Stomach (tissue), 9 donors: ENCODE data around the gene SERTM1. TPM values are rescaled to one million over a fixed set of nuclear protein-coding genes. Genes with fewer than 3 reads are reported as not detected.
A peak's percentile ranks its signal among the peaks of the same experiment; 100 is the strongest.

Source experiments
- DNase-seq, 2 donors: peaks; one replicate each; pipeline versions ENCODE4 v3.0.0 to v3.0.0-alpha.2; 2013 to 2019
- H3K27ac ChIP-seq, 5 donors: fragments of 200-600 bp in 4 of 5; sonication (generic) in 4 of 5; one replicate each; pipeline ENCODE4 v1.5.1; 2013 to 2019; ENCODE audit warnings: mild to moderate bottlenecking in 1 of 5, moderate library complexity in 1 of 5
- H3K27me3 ChIP-seq, 3 donors: fragments of 200-600 bp; sonication (generic); one replicate each; pipeline ENCODE4 v1.5.1; 2017 to 2019; ENCODE audit warnings: mixed run types in 1 of 3
- H3K36me3 ChIP-seq, 4 donors: fragments of 200-600 bp; sonication (generic); 1 replicate in 3 of 4; 2 replicates in 1 of 4; pipeline ENCODE4 v1.5.1; 2016 to 2019
- H3K4me1 ChIP-seq, 4 donors: fragments of 200-600 bp; sonication (generic); one replicate each; pipeline ENCODE4 v1.5.1; 2016 to 2019
- H3K4me3 ChIP-seq, 4 donors: fragments of 200-600 bp; sonication (generic) in 3 of 4; one replicate each; pipeline ENCODE4 v1.5.1; 2016 to 2019; ENCODE audit warnings: mild to moderate bottlenecking in 1 of 4
- H3K9me3 ChIP-seq, 4 donors: fragments of 200-600 bp; sonication (generic); one replicate each; pipeline ENCODE4 v1.5.1; 2016 to 2019
- CTCF ChIP-seq, 7 experiments: fragments of 450-650 bp in 4 of 7; fragments of 200-600 bp in 3 of 7; sonication (generic) in 3 of 7; IDR thresholded peaks; one replicate each; pipeline ENCODE4 v1.5.1; 2016 to 2019; ENCODE audit warnings: antibody characterized with exemption in 7 of 7, control low read depth in 2 of 7, mild to moderate bottlenecking in 1 of 7
- EP300 ChIP-seq: sonication (generic); formaldehyde crosslinking; IDR thresholded peaks from one replicate; pipeline ENCODE4 v1.6.1; 2017; ENCODE audit warnings: antibody characterized with exemption
- POLR2A ChIP-seq, 4 donors: fragments of 450-650 bp; IDR thresholded peaks; one replicate each; pipeline ENCODE4 v1.6.1; 2016; ENCODE audit warnings: antibody characterized with exemption in 4 of 4, control low read depth in 2 of 4, mild to moderate bottlenecking in 1 of 4, moderate library complexity in 1 of 4
- POLR2AphosphoS5 ChIP-seq, 3 donors: sonication (generic); formaldehyde crosslinking; IDR thresholded peaks; one replicate each; pipeline ENCODE4 v1.6.1; 2016; ENCODE audit warnings: antibody characterized with exemption in 3 of 3
- WGBS, 5 donors: extraction: QIAGEN DNeasy Blood & Tissue Kit in 3 of 5; methylation state at CpG; one replicate each; pipeline versions ENCODE4 v1.1.5 to v1.1.7; 2013 to 2018; 5-methylcytosine and 5-hydroxymethylcytosine counted together
- intact Hi-C: fragments of 100-400 bp; cut with DNase I; formaldehyde crosslinking; loops from one replicate; pipeline ENCODE4 v1.15.1; 2023; ENCODE audit warnings: low total_unique reads
- polyA plus RNA-seq, 3 donors: library from polyadenylated mRNA; stranded (reverse); fragments of 200-250 nt; gene quantifications; one replicate each; pipeline ENCODE4 v1.2.3, GENCODE V29; 2013
- total RNA-seq, 5 donors: library from RNA; depleted of rRNA; stranded (reverse); fragments of >200 nt; gene quantifications; one replicate each; pipeline versions ENCODE4 v1.1.0 to v1.2.3, GENCODE V29; 2014 to 2016
- donor health status: healthy with polysubstance abuse.
- donor health status: Bipolar disorder and iron deficiency.
- donor health status: healthy.

Gene SERTM1
- total and polyA plus RNA-seq, 8 donors, result 0.05 to 0.92 (median 0.47) TPM; not detected in 2

- intact Hi-C loops, result no loop called here
- 55 to 65% (median 59%) methylated on average over 5 of the region's 5 CpGs for WGBS, 5 donors
These were observed 39.0 kb downstream of the SERTM1 start for GRCh38 chr13:36712770-36713169.

GRCh38 chr13:36713887-36714286, 40.1 kb downstream of the SERTM1 start:
- no peaks in the 10 kb centered on the region for H3K4me1 ChIP-seq
- no peaks in the 10 kb centered on the region for H3K9me3 ChIP-seq
- WGBS, 5 donors, result 9 to 19% (median 14%) methylated on average over 2 of the region's 2 CpGs
- peaks cover 0 to 5% (median 0%) of the 10 kb centered on the region in 3 donors for H3K27me3 ChIP-seq
- intact Hi-C loops, result no loop called here
- TF ChIP-seq CTCF (IDR thresholded peaks at IDR 0.05), result no peak
- no peak for TF ChIP-seq POLR2A (IDR thresholded peaks at IDR 0.05)
- no peak for TF ChIP-seq EP300
- TF ChIP-seq POLR2AphosphoS5 (IDR thresholded peaks at IDR 0.05), result no peak
- no peak overlapping the region for H3K27ac ChIP-seq
- no peaks in the 10 kb centered on the region for H3K36me3 ChIP-seq
- H3K4me3 ChIP-seq, result no peak overlapping the region
- no peak for DNase-seq

More at GRCh38 chr13:36712770-36713169, 39.0 kb downstream of the SERTM1 start:
- no peaks in the 10 kb centered on the region for H3K4me1 ChIP-seq
- no peak for TF ChIP-seq POLR2A (IDR thresholded peaks at IDR 0.05)
- DNase-seq, result peak in 1 of 2 donors; percentile 40
- H3K36me3 ChIP-seq, result no peaks in the 10 kb centered on the region
- no peak overlapping the region for H3K4me3 ChIP-seq
- no peaks in the 10 kb centered on the region for H3K9me3 ChIP-seq
- H3K27ac ChIP-seq, result no peak overlapping the region
- peaks cover 0 to 5% (median 0%) of the 10 kb centered on the region in 3 donors for H3K27me3 ChIP-seq

- Histone ChIP-seq H3K4me3 (no peak overlapping the region), H3K27me3 (peaks cover 0 to 5% (median 0%) of the 10 kb centered on the region in 3 donors), H3K36me3 (no peaks in the 10 kb centered on the region), H3K9me3 (no peaks in the 10 kb centered on the region), H3K27ac (no peak overlapping the region), H3K4me1 (no peaks in the 10 kb centered on the region)
- TF ChIP-seq EP300 (no peak), POLR2AphosphoS5 (IDR thresholded peaks at IDR 0.05) (no peak), POLR2A (IDR thresholded peaks at IDR 0.05) (no peak), CTCF (IDR thresholded peaks at IDR 0.05) (no peak)
- intact Hi-C loops, result no loop called here
- no peak for DNase-seq
- 25 to 35% (median 32%) methylated on average over 1 of the region's 1 CpG for WGBS, 5 donors
These were observed 42.0 kb downstream of the SERTM1 start for GRCh38 chr13:36715841-36716240.

GRCh38 chr13:36717017-36717416, 43.2 kb downstream of the SERTM1 start:
- Histone ChIP-seq H3K27me3 (peaks cover 0 to 5% (median 0%) of the 10 kb centered on the region in 3 donors), H3K4me3 (no peak overlapping the region), H3K27ac (no peak overlapping the region), H3K36me3 (no peaks in the 10 kb centered on the region), H3K4me1 (no peaks in the 10 kb centered on the region), H3K9me3 (no peaks in the 10 kb centered on the region)
- DNase-seq, result no peak
- WGBS, 5 donors, result 84 to 97% (median 89%) methylated on average over 2 of the region's 2 CpGs
- intact Hi-C loops, result no loop called here
- TF ChIP-seq POLR2AphosphoS5 (IDR thresholded peaks at IDR 0.05), result no peak
- no peak for TF ChIP-seq EP300
- no peak for TF ChIP-seq POLR2A (IDR thresholded peaks at IDR 0.05)
- no peak for TF ChIP-seq CTCF (IDR thresholded peaks at IDR 0.05)

- intact Hi-C loops, result no loop called here
- WGBS, 5 donors, result 62 to 75% (median 74%) methylated on average over 3 of the region's 3 CpGs
- no peaks in the 10 kb centered on the region for H3K9me3 ChIP-seq
- no peak overlapping the region for H3K4me3 ChIP-seq
- no peaks in the 10 kb centered on the region for H3K36me3 ChIP-seq
- peaks cover 0 to 6% (median 0%) of the 10 kb centered on the region in 3 donors for H3K27me3 ChIP-seq
- no peak for DNase-seq
- TF ChIP-seq POLR2A (IDR thresholded peaks at IDR 0.05) (no peak), CTCF (IDR thresholded peaks at IDR 0.05) (no peak), EP300 (no peak), POLR2AphosphoS5 (IDR thresholded peaks at IDR 0.05) (no peak)
- H3K4me1 ChIP-seq, result no peaks in the 10 kb centered on the region
- H3K27ac ChIP-seq, result no peak overlapping the region
These were observed 44.2 kb downstream of the SERTM1 start for GRCh38 chr13:36717966-36718545.
